Measurements from ENCODE around the gene FBXO4. TPM values are rescaled to one million over a fixed set of nuclear protein-coding genes. Genes with fewer than 3 reads are reported as not detected.

Gene FBXO4, protein sequence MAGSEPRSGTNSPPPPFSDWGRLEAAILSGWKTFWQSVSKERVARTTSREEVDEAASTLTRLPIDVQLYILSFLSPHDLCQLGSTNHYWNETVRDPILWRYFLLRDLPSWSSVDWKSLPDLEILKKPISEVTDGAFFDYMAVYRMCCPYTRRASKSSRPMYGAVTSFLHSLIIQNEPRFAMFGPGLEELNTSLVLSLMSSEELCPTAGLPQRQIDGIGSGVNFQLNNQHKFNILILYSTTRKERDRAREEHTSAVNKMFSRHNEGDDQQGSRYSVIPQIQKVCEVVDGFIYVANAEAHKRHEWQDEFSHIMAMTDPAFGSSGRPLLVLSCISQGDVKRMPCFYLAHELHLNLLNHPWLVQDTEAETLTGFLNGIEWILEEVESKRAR
- polyA plus RNA-seq (ENCODE audit: insufficient read length in 3 of 3), result 10 to 100 TPM; 12.7 to 15.9 (median 15.2) TPM

DNA sequence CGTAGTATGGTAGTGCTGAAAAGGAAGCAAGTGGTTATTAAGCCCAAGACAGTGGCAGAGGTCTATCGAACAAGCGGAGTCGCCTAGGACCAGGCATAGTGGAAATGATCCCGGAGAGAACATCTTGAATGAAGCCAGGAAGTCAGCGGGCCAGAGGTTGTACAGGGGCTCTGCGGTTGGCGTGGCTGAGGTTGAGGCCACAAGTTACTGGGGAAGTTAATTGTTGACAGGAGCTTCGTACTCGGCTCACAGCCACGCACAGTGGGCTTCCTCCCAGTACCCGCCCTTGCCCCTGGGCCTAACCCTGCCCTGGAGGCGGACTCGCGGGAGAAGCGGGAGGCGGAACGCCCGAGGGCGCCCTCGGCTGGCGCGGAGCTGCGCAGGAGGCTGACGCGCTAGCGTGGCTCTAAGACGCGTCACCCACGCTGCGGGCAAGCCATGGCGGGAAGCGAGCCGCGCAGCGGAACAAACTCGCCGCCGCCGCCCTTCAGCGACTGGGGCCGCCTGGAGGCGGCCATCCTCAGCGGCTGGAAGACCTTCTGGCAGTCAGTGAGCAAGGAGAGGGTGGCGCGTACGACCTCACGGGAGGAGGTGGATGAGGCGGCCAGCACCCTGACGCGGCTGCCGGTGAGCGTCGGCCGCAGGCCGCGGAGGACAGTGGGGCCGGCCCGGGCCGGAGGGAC, at the start of gene FBXO4:
FBXO4 (plus strand) TSS at position 410 of the 683 bp plus-strand sequence; CDS start at position 439, 29 bp downstream.
- DNase-seq (ENCODE audit: low read depth in 3 of 3, low spot score in 2 of 3), result peak in 2 of 3 donors; percentile 53 to 62

DNA sequence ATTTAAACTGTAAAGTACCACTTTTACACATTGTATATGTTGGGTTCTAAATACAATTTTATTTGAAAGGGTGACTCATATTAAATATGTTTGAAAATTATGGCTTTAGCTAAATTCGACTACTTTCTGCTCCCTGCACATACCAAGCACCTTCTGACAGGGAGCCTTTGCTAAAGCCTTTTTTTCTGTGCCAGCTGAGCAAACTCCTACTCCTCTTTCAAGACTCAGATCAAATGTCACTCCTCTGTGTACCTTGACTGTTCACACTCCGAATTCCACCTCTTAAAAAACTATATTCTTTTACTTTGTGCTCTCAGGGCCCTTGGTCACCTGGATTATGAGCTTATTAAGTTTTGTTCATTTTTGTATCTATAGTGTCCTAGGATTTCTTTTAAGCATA, 48.4 kb upstream of the FBXO4 start:
- DNase-seq (ENCODE audit: low read depth in 3 of 3, low spot score in 2 of 3), result no peak

DNA sequence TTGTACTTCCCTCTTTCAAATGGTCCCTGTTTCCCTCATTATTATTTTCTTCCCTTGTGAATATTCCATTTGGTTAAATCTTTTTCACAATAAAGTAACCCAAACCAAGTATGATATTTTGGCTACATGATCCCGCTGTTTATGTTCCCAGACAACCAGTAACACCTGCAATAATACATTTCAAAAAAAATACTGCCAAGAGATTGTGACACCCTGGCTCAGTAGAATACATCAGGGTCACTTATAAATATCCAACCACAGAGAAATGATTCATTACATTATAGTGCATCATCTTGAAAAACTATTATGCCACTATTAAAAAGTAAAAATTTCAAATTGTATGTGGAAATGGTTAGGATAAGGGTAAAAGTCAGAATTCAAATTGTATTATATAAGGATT, 47.7 kb upstream of the FBXO4 start:
- no peak for DNase-seq (ENCODE audit: low read depth in 3 of 3, low spot score in 2 of 3)

DNA sequence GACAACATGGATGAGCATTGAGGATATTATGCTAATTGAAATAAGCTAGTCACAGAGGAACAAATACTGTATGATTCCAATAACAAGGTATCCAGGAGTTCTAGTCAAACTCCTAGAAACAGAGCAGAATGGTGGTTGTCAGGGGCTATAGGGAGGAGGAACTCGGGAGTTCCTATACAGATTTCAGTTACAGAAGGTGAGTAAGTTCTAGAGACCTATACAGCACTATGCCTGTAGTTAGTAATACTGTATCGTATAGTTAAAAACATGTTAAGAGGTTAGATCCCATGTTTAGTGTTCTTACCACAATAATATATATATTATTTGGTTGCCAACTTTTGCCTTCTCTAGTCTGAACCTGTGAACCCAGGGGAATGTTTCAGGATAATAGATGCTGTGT, 46.9 kb upstream of the FBXO4 start:
- DNase-seq (ENCODE audit: low read depth in 3 of 3, low spot score in 2 of 3), result no peak

DNA sequence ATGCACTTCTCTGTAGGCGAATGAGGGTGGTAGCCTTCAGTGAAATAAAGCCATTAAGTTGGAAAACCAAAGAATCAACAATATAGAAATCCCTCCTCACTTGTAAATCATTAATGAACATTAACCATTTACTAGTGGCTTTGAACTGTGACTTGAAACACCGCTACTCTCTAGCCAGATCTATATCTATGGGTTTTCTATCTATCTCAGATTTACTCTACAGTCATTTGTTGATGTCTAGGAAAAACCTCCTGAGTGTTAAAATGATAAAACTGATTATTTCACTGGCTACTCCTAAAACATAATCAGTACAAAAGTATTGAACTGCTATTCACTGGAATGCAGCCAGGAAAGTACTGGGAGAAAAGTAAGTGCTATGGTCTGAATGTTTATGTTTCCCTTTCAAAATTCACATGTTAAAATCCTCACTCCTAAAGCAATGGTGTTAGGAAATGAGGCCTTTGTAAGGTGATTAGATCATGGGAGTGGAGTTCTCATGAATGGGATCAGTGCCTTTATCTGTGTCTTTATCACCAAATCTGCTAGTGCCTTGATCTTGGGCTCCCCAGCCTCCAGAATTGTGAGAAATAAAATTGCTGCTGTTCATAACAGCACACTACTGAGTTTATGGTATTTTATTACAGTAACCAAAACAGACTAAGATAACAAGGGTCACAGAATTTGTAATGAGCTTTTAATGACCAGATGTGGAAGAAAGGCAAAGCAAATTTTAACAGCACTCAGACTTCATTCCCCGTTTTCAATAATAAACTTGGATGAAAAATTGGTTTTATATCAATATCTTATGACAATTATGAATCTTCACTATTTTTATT, 46.2 kb upstream of the FBXO4 start:
- DNase-seq (ENCODE audit: low read depth in 3 of 3, low spot score in 2 of 3), result peak in 1 of 3 donors; percentile 23

DNA sequence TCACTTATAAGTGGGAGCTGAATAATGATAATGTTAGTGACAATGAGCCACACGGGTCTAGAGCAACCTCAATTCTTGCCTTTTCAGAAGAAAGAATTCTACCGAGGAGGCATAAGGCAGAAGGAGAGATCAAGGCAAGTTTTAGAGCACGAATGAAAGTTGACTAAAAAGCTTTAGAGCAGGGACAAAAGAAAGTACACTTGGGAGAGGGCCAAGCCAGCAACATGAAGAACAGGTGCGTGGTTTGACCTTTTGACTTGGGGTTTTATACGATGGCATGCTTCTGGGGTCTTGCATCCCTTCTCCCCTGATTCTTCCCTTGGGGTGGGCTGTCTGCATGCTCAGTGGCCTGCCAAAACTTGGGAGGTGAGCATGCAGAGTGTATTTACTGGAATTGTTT, 42.3 kb upstream of the FBXO4 start:
- DNase-seq (ENCODE audit: low read depth in 3 of 3, low spot score in 2 of 3), result no peak

DNA sequence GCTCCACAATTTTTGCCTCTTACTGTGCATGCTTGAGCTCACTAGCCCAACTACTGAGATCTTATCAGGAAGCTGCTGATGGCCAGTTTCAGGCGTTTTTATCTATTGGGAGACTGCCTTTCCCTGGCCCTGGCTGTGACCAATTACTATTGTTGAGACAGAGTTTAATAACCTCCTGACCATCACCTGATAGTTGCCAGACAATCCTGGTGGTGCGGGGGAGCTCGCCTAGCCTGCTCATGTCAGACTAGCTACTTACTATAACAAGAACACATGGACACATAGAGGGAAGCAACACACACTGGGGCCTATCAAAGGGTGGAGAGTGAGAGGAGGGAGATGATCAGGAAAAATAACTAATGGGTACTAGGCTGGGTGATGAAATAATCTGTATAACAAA, 41.8 kb upstream of the FBXO4 start:
- DNase-seq (ENCODE audit: low read depth in 3 of 3, low spot score in 2 of 3), result no peak

DNA sequence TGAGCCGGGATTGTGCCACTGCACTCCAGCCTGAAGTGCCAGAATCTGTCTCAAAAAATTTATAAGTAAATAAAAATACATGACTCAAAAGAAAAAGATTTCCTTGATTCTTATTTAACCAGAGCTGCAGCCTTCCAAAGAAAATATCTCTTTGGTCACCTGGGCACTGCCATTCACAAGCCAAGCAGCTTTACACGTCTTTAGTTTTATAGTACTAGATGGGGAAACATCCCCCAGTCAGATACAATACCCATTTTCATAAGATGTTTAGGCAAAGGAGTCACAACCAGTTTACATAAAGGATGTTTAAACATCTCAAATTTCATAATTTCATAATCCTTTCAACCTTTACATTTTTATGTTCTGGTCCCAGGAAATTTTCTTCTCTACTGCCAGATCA, 41.1 kb upstream of the FBXO4 start:
- DNase-seq (ENCODE audit: low read depth in 3 of 3, low spot score in 2 of 3), result no peak

DNA sequence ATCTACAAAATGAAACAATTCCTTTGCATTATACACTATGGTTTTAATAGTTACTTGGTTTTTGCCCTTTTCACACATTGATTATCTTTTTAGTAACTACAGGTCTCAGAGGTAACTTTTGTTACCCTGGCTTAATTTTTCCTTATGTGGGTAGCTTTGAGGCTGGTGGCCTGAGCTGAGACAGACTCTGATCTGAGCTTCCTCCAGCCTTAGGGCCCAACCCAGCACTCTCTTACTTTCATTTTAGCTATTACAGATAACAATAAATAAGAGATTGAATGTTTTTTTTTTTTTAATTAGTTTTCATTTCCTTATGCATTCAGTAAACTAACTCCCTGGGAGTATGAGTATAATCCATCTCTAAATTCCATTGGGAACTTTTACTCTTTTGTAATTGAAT, 39.8 kb upstream of the FBXO4 start:
- no peak for DNase-seq (ENCODE audit: low read depth in 3 of 3, low spot score in 2 of 3)

DNA sequence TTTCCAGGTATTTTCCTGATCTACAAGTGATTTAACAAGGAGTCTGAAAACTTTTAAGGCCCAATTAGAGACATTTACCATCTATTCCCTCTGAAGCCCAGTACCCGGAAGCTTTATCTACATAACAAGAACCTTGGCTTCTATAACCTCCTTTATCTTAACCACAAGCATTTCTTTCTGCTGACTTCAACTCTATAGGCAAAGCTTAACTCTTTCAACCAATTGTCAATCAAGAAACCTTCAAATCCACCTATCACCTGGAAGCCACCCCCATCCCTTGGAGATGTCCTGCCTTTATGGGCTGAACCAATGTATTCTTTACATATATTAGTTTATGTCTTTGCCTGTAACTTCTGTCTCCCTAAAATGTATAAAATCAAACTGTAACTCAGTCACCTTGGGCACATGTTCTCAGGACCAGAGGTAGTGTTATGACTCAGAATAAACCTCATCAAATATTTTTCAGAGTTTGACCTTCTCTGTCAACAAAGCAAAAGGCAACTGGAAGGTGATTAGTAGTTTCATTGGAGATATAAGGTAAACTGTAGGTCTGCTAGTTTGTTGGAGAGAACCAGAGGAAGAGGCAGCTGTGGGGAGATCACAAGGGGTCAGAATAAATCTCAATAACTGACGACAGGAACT, 33.9 kb upstream of the FBXO4 start:
- no peak for DNase-seq (ENCODE audit: low read depth in 3 of 3, low spot score in 2 of 3)

DNA sequence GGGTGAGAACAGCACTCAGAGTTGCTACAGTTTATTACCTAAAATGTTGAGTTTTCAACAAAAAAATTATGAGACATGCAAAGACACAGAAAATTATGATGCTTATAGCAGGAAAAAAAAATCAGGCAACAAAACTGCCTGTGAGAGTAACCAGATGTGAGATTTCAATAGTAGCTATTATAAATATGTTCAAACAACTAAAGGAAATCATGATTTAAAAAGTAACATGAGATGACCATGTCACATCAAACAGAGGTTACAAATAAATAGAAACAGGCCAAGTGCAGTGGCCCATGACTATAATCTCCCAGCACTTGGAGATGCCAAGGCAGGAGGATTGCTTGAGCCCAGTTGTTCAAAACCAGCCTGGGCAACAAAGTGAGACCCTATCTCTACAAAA, 33.0 kb upstream of the FBXO4 start:
- DNase-seq (ENCODE audit: low read depth in 3 of 3, low spot score in 2 of 3), result no peak

DNA sequence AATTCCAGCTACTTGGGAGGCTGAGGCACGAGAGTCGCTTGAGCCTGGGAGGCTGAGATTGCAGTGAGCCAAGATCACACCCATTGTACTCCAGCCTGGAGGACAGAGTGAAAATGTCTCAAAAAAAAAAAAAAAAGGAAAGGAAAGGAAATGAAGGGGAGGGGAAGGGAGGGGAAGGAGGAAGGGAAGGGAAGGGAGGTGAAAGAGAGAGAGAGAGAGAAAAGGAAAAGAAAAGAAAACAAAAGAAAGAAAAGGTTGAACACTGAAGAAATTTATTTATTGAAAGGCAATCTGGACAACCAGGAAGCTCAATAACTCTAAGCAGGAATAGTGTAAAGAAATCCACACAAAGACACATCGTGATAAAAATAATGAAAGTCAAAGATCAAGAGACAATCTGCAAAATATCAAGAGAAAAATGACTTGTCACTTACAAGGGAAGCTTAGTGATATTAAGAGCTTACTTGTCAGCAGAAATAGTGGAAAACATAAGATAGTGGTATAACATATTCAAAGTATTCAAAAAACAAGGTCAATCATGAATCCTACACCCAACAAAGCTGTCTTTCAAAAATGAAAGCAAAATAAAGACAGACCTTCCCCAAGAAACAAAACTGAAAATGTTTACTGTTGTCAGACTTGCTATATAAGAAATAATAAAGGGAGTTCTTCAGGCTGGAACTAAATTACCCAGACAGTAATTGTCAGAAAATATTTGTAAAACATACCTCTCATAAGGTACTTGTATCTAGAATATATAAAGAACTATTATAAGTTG, 31.8 kb upstream of the FBXO4 start:
- DNase-seq (ENCODE audit: low read depth in 3 of 3, low spot score in 2 of 3), result no peak

DNA sequence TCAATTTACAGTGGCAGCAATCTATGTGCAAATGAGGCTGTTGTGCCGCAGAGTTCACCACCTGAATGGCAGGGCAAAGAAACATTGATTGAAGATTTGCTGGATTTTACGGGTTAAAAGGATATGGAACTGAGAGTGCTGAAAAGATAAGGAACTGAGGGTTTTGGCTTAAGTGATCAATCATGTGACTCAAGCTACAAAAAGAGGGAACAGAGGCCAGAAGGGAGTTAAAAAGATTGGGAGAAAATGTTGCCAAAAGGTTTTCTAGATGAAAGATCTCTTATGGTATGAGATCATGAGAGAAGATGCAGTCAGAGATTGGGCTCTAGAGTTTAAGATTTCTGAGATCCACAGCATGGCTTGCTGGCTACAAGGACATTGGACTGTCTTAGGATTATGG, 28.9 kb upstream of the FBXO4 start:
- no peak for DNase-seq (ENCODE audit: low read depth in 3 of 3, low spot score in 2 of 3)

DNA sequence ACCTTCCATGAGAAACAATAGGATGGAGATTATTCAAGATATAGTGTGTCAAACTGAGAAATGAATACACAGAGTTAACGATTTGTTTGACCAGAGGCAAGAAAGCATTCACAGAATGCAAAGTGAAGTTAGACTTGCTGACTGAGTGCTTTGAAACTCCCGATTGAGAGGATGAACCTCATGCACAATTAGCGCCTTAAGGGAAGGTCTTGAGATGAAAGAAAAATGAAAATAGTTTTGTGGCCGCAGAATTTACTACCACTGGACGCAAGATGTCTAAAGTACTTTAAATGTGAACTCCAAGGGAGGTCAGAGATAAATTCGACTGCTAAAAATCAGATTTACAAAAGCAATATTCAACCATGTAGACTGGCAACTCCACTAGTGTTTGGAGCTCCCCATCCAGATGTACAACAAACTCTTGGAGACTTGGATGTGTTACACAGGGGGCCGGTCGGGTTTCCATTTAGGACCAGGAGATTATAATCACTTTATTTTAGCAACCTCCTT, 21.6 kb upstream of the FBXO4 start:
- peak in 1 of 3 donors; percentile 12 for DNase-seq (ENCODE audit: low read depth in 3 of 3, low spot score in 2 of 3)

DNA sequence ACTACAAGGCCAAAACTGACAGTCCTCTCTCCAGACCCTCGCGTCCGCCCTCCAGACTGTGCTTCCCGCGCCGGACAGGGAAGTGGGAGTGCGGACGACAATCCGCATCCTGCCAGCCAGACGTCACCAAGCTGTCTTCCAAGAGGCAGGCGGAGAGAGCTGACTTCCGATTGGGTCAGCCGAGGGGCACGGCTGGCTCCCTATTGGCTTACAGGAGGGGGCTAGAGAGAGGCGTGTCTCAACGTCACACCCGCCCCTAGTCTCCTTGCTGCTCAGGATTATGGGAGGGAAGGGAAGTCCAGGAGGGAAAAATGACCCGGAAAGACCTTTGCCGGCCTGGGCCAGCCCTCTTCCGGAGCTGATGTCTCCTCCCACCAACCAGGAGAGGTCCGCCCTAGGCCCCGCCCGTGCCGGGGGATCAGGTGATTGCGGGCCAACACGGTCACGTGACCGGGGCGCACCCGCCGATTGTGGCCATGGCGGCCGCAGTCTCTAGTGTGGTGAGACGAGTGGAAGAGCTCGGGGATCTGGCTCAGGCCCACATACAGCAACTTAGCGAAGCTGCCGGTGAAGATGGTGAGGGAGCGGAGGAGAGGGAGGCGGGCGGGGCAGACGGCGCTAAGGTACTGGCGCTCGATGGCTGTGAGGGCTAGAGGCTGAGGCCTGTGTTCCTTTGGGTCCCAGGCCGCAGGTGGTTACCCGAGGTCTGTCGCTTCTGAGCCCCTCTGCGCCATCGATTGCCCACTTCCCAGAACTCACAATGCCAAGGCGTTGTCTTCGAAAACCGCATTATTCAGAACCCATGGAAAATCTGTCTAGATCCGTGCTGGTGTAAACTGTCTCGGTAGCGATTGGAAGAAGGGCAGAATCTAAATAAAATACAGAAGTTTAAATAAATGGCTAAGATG, 20.9 kb upstream of the FBXO4 start, which contains the start of gene RIMOC1:
RIMOC1 (plus strand) TSS at position 453 of the 908 bp plus-strand sequence; CDS start at position 477, 24 bp downstream.
- DNase-seq (ENCODE audit: low read depth in 3 of 3, low spot score in 2 of 3), result peak; percentile 97 to 98 (median 97)

DNA sequence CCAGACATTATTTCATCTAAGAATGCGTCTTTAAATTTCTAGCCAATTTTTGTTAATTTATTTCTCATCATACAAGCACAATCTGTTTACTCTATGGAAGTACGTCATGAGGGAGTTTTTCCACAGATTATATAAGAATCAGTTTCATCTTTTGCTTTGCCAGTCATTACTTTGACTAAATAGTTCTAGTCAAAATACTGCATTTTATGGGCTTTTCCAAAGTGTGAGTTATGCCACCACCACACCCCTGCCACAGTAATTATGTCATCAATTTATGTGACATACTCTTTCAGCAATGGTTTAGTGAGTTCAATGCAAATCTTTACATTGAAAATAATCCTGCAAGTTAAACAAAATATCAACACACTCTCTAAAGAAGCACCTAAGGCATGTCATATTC, 18.9 kb upstream of the FBXO4 start:
- DNase-seq (ENCODE audit: low read depth in 3 of 3, low spot score in 2 of 3), result no peak

DNA sequence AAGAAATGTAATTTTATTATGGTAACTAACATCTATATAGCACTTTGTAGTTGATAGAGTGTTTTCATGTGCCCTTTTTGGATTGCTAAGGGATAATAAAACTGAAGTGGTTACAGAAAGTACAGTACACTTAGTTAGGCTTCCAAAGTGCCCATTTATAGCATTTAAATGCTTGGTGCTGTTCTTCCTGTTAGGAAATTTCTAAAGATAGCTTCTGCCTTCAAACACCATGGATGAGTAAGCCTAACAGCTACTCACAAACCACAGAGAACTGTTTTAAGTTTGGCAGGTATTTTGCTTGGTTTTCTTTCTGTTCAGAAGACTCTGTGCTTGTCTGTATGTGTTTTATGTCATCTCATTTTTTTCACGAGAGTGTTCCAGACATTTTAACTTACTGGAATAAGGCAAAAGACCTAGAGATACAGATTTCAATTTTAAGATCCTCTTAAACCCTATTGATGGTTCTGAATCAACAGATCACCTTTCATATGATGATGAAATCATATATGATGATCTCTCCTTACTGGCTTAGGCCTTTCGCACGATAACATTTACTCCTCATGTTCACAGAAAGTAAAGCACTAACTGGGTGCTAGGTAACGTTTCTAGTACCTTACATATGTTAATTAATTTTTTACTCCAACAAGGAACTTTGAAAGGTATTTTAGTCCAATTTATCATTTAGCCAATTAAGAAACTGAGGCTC, 16.6 kb upstream of the FBXO4 start:
- no peak for DNase-seq (ENCODE audit: low read depth in 3 of 3, low spot score in 2 of 3)

DNA sequence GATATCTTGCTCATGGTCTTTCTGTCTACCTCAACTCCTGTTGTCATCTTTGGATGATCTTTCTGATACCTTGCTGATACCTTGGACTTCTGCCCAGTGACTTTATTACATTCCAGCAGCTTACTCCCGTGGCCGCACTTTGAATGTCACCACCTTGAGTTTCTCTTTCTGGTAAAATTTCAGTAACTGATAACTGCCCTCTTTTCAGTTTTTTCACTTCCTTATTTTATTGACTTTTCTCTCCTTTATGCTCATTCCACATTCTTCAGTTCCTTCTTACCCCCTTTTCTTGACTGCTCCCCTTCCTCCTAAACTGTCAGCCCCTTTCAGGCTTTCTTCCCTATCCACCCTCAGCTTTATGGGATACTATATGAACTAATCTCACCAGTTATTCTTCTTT, 7.0 kb upstream of the FBXO4 start:
- no peak for DNase-seq (ENCODE audit: low read depth in 3 of 3, low spot score in 2 of 3)
